Measurements from ENCODE around the gene HOXA9.

The HOXA9 gene

DNA sequence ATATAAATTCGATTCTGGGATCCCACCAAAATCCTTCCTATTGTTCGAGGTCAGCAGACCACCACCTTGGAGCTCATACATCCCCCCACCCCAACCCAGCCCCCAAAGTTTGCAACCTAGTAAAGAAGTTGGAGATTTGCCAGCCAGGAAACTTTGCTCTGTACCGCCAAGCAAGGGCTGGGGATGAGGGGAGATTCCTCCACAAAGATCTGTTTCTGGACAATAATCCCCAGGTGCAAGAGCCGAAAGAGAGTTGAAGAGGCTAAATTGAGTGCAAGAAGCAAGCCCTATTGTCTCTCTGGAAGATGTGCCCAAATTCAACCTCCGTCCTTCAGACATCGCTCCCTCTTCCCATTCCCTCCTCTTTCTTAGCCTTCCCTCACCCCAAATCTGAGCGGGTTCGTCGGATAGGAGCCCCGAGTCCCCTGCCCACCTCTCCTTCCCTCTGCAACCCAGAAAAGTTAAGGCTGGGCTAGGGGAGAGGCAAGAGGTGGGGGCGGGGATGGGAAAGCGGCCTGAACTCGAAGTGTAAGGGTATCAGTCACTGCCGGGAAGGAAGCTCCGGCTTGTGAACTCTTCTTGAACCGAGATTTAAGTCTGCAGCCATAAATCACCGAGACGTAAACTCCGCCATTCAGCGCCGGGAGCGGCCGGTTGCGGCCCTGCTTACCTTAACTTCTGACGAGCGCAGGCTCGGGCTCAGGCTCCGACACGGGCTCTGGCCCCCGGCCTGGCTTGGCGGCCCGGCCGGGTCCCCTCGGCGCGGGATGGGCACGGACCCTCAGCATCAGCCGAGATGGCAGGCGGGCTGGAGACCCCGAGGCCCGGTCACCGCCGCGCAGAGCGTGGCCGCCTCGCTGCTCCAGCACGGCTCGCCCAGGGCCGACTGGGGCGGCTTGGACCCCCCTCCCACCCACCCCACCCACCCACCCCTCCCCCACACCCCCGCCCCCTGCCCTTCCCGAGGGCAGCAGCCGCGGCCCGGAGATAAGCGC is 52.1 kb downstream of the HOXA9 start:
- DNase-seq (ENCODE audit: low read depth in 2 of 2), result no peak
